K562 (cell line): ENCODE measurements around the gene KDM2A. TPM values are rescaled to one million over a fixed set of nuclear protein-coding genes. Genes with fewer than 3 reads are reported as not detected.

Experiments
- CBX5 ChIP-seq: IDR thresholded peaks from 2 replicates; pipeline ENCODE4 v1.6.1; 2014; ENCODE audit warnings: low read depth, borderline replicate concordance
- HEY1 ChIP-seq: fragments of 250-450 bp; sonication (Bioruptor Pico); IDR thresholded peaks from 2 replicates; pipeline ENCODE4 v1.5.0; 2020; ENCODE audit warnings: mild to moderate bottlenecking, moderate library complexity, borderline replicate concordance
- MECOM ChIP-seq: fragments of 250-450 bp; sonication (Bioruptor Pico); IDR thresholded peaks from 2 replicates; pipeline ENCODE4 v1.8.0; 2022; ENCODE audit warnings: inconsistent platforms
- NCOA6 ChIP-seq: fragments of 450-650 bp; IDR thresholded peaks from 2 replicates; pipeline ENCODE4 v1.6.1; 2017; ENCODE audit warnings: mild to moderate bottlenecking
- RCOR1 ChIP-seq, 2 experiments: IDR thresholded peaks; 2 replicates each; pipeline ENCODE4 v1.6.1; 2012; ENCODE audit warnings: low read depth in 2 of 2, low read length in 2 of 2, borderline replicate concordance in 1 of 2, improper control_type of control experiment in 1 of 2
- SIN3A ChIP-seq, 2 experiments: fragments of 150-350 bp in 1 of 2; IDR thresholded peaks; 2 replicates each; pipeline ENCODE4 v1.6.1; 2011 to 2016; ENCODE audit warnings: borderline replicate concordance in 2 of 2, low read depth in 2 of 2, low read length in 2 of 2, mild to moderate bottlenecking in 2 of 2, moderate library complexity in 2 of 2; ENCODE audit not compliant: control insufficient read depth in 1 of 2
- TEAD4 ChIP-seq, 2 experiments: sonication (generic) in 1 of 2; formaldehyde crosslinking in 1 of 2; IDR thresholded peaks; 2 replicates each; pipeline versions ENCODE4 v1.6.1 to v1.8.0; 2012 to 2022; ENCODE audit warnings: borderline replicate concordance in 1 of 2, inconsistent platforms in 1 of 2, low read length in 1 of 2, mild to moderate bottlenecking in 1 of 2, missing genetic modification reagents in 1 of 2
- TRIM28 ChIP-seq: fragments of 450-650 bp; IDR thresholded peaks from 2 replicates; pipeline ENCODE4 v1.6.1; 2017
- ZNF280A ChIP-seq: fragments of 450-650 bp; IDR thresholded peaks from 2 replicates; pipeline ENCODE4 v1.6.1; 2018; ENCODE audit warnings: mild to moderate bottlenecking, low read depth; ENCODE audit not compliant: partially characterized antibody
- ZNF324 ChIP-seq: fragments of 250-450 bp; sonication (Bioruptor Pico); IDR thresholded peaks from 2 replicates; pipeline ENCODE4 v1.4.0; 2020; ENCODE audit warnings: mild to moderate bottlenecking
- polyA plus RNA-seq, 8 experiments: library from polyadenylated mRNA; depleted of rRNA in 4 of 8; stranded (reverse) in 5 of 8; unstranded in 3 of 8; fragments of >200 nt; fragmentation: Nextera tagmentation in 2 of 8; fragmentation: Illumina TruSeq in 1 of 8; extraction: Ambion mirVana in 2 of 8; extraction: Trizol in 1 of 8; gene quantifications; 2 replicates each; pipeline versions ENCODE4 v1.2.1 to v1.2.3, GENCODE V29; 2011 to 2014; ENCODE audit warnings: inconsistent platforms in 1 of 8, missing spikeins in 1 of 8
- total RNA-seq, 7 experiments: library from RNA; depleted of rRNA in 6 of 7; stranded (reverse); fragments of >200 nt in 6 of 7; fragmentation: Illumina TruSeq in 2 of 7; extraction: Trizol in 2 of 7; gene quantifications; 2 replicates each; pipeline versions ENCODE4 v1.2.1 to v1.2.3, GENCODE V29; 2011 to 2021; ENCODE audit warnings: low replicate concordance in 1 of 7
- TF ChIP-seq, protein P1 (sequence below): fragments of 450-650 bp; conservative IDR thresholded peaks from 2 replicates; pipeline ENCODE4 v1.6.1; 2016; ENCODE audit warnings: missing genetic modification characterization, low read depth, mild to moderate bottlenecking, missing compliant biosample characterization, moderate library complexity

Gene KDM2A
- total and polyA plus RNA-seq, 9 of the 15 experiments (the other 6 are each of a cell fraction or from before 2014, with no cell fraction given): 5.0 to 39.3 (median 21.3) TPM

GRCh38 chr11:67295846-67296245, 176.8 kb downstream of the KDM2A start (continued):
- TF ChIP-seq ZNF280A (peak; percentile 30), TEAD4 (IDR thresholded peaks at IDR 0.05; ENCODE audit: low read length) (no peak), TEAD4 (CRISPR knock-in tag; IDR thresholded peaks at IDR 0.05; ENCODE audit: borderline replicate concordance) (no peak), HEY1 (CRISPR knock-in tag) (no peak), CBX5 (peak; percentile 78; the same call in 1 of the 2 replicates), TRIM28 (peak; percentile 79), MECOM (CRISPR knock-in tag) (no peak), SIN3A (IDR thresholded peaks at IDR 0.05; ENCODE audit: borderline replicate concordance in 2 of 2, control insufficient read depth in 1 of 2, low read depth in 2 of 2, low read length in 2 of 2) (no peak), RCOR1 (IDR thresholded peaks at IDR 0.05; ENCODE audit: borderline replicate concordance in 1 of 2, low read depth in 2 of 2, low read length in 2 of 2) (no peak), ZNF324 (CRISPR knock-in tag) (peak; percentile 100), NCOA6 (no peak)
- TF ChIP-seq, protein P1, sequence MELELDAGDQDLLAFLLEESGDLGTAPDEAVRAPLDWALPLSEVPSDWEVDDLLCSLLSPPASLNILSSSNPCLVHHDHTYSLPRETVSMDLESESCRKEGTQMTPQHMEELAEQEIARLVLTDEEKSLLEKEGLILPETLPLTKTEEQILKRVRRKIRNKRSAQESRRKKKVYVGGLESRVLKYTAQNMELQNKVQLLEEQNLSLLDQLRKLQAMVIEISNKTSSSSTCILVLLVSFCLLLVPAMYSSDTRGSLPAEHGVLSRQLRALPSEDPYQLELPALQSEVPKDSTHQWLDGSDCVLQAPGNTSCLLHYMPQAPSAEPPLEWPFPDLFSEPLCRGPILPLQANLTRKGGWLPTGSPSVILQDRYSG (tag): no peak
